Tibial nerve (tissue), 3 donors: ENCODE data around the gene EFNA4.

Experiments used
- POLR2A ChIP-seq, 2 donors: fragments of 450-650 bp; IDR thresholded peaks; one replicate each; pipeline ENCODE4 v1.6.1; 2017; ENCODE audit warnings: antibody characterized with exemption in 2 of 2, mild to moderate bottlenecking in 2 of 2, moderate library complexity in 2 of 2
- TF ChIP-seq, protein P1 (sequence below), 5 experiments: fragments of 200-600 bp in 3 of 5; fragments of 450-650 bp in 2 of 5; sonication (generic) in 3 of 5; IDR thresholded peaks; one replicate each; pipeline ENCODE4 v1.5.1; 2016 to 2019; ENCODE audit warnings: antibody characterized with exemption in 5 of 5, mild to moderate bottlenecking in 3 of 5, moderate library complexity in 2 of 5

DNA sequence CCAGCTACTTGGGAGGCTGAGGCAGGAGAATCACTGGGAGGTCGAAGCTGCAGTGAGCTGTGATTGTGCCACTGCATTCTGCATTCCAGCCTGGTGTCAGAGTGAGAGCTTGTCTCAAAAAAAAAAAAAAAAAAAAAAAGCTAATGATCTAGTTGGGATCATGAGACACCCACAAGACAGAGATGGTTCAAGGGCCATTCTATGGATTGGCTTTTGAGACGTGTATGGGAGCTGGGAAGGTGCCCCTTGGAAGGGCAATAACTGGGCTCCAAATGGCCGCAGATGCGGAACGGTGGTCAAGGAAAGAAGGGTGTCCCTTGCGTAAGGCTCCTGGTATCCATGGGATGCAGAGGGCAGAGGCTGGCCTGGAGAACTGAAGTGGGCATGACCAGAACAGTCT is 19.2 kb upstream of the EFNA4 start:
- TF ChIP-seq, protein P1, sequence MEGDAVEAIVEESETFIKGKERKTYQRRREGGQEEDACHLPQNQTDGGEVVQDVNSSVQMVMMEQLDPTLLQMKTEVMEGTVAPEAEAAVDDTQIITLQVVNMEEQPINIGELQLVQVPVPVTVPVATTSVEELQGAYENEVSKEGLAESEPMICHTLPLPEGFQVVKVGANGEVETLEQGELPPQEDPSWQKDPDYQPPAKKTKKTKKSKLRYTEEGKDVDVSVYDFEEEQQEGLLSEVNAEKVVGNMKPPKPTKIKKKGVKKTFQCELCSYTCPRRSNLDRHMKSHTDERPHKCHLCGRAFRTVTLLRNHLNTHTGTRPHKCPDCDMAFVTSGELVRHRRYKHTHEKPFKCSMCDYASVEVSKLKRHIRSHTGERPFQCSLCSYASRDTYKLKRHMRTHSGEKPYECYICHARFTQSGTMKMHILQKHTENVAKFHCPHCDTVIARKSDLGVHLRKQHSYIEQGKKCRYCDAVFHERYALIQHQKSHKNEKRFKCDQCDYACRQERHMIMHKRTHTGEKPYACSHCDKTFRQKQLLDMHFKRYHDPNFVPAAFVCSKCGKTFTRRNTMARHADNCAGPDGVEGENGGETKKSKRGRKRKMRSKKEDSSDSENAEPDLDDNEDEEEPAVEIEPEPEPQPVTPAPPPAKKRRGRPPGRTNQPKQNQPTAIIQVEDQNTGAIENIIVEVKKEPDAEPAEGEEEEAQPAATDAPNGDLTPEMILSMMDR (IDR thresholded peaks at IDR 0.05), result no peak
- TF ChIP-seq POLR2A (IDR thresholded peaks at IDR 0.05), result no peak
